Measurements from ENCODE around the gene ST7L. TPM values are rescaled to one million over a fixed set of nuclear protein-coding genes. Genes with fewer than 3 reads are reported as not detected.

ST7L gene
- total and polyA plus RNA-seq, 2 donors (not counting 1 experiment from before 2014, with no cell fraction given), result 14.6 to 18.0 TPM

- H3K36me3 ChIP-seq (ENCODE audit: control insufficient read depth, insufficient read depth, low read length), result no peaks in the 10 kb centered on the region
- peaks cover 12% of the 10 kb centered on the region for H3K4me1 ChIP-seq (ENCODE audit: control insufficient read depth, extremely low read depth, insufficient read depth, low read length)
- no peak overlapping the region for H2AFZ ChIP-seq (ENCODE audit: low read length)
- H3K4me2 ChIP-seq (ENCODE audit: extremely low read depth, insufficient read depth, low read length), result peak overlapping the region; percentile 69
- H3K9ac ChIP-seq (ENCODE audit: insufficient read depth, low read length), result no peak overlapping the region
- TF ChIP-seq CTCF (conservative IDR thresholded peaks at IDR 0.05 in 1 of 2, IDR thresholded peaks at IDR 0.05 in 1 of 2; ENCODE audit: low read depth in 1 of 2, low read length in 2 of 2), result no peak
- no peak for TF ChIP-seq EZH2 (IDR thresholded peaks at IDR 0.05; ENCODE audit: low read length, missing control alignments)
- H3K4me3 ChIP-seq (replicated peaks in 1 of 4; ENCODE audit: control extremely low read depth in 1 of 4, insufficient read depth in 1 of 4, low read depth in 3 of 4, low read length in 4 of 4), result no peak overlapping the region
- no peaks in the 10 kb centered on the region for H4K20me1 ChIP-seq (ENCODE audit: control insufficient read depth, extremely low read depth, insufficient read depth, low read length)
- H3K27ac ChIP-seq (ENCODE audit: insufficient read depth, low read length), result peak overlapping the region; percentile 91
- peak; percentile 66 to 75 for DNase-seq (ENCODE audit: low read depth in 2 of 2)
- H3K9me3 ChIP-seq (ENCODE audit: control insufficient read depth, insufficient read depth, low read depth, low read length), result no peaks in the 10 kb centered on the region
- no peaks in the 10 kb centered on the region for H3K79me2 ChIP-seq (ENCODE audit: control insufficient read depth, insufficient read depth, low read length)
- no peaks in the 10 kb centered on the region for H3K27me3 ChIP-seq (ENCODE audit: control insufficient read depth, insufficient read depth, low read length)
Observed at GRCh38 chr1:112544751-112545150, 74.2 kb downstream of the ST7L start.

GRCh38 chr1:112544011-112544688 lies 74.8 kb downstream of the ST7L start:
- peak overlapping the region; percentile 69 for H3K4me2 ChIP-seq (ENCODE audit: extremely low read depth, insufficient read depth, low read length)
- peak; percentile 93 to 96 for DNase-seq (ENCODE audit: low read depth in 2 of 2)
- H3K4me3 ChIP-seq (replicated peaks in 1 of 4; ENCODE audit: control extremely low read depth in 1 of 4, insufficient read depth in 1 of 4, low read depth in 3 of 4, low read length in 4 of 4), result no peak overlapping the region
- no peaks in the 10 kb centered on the region for H4K20me1 ChIP-seq (ENCODE audit: control insufficient read depth, extremely low read depth, insufficient read depth, low read length)
- no peaks in the 10 kb centered on the region for H3K79me2 ChIP-seq (ENCODE audit: control insufficient read depth, insufficient read depth, low read length)
- peak overlapping the region; percentile 24 for H3K9ac ChIP-seq (ENCODE audit: insufficient read depth, low read length)
- TF ChIP-seq CTCF (conservative IDR thresholded peaks at IDR 0.05 in 1 of 2, IDR thresholded peaks at IDR 0.05 in 1 of 2; ENCODE audit: low read depth in 1 of 2, low read length in 2 of 2), result no peak
- no peak for TF ChIP-seq EZH2 (IDR thresholded peaks at IDR 0.05; ENCODE audit: low read length, missing control alignments)
- H3K27me3 ChIP-seq (ENCODE audit: control insufficient read depth, insufficient read depth, low read length), result no peaks in the 10 kb centered on the region
- peaks cover 12% of the 10 kb centered on the region for H3K4me1 ChIP-seq (ENCODE audit: control insufficient read depth, extremely low read depth, insufficient read depth, low read length)
- no peak overlapping the region for H2AFZ ChIP-seq (ENCODE audit: low read length)
- no peaks in the 10 kb centered on the region for H3K9me3 ChIP-seq (ENCODE audit: control insufficient read depth, insufficient read depth, low read depth, low read length)
- H3K27ac ChIP-seq (ENCODE audit: insufficient read depth, low read length), result peak overlapping the region; percentile 91
- no peaks in the 10 kb centered on the region for H3K36me3 ChIP-seq (ENCODE audit: control insufficient read depth, insufficient read depth, low read length)

GRCh38 chr1:112542206-112542973 lies 76.6 kb downstream of the ST7L start:
- no peak overlapping the region for H2AFZ ChIP-seq (ENCODE audit: low read length)
- no peak overlapping the region for H3K4me2 ChIP-seq (ENCODE audit: extremely low read depth, insufficient read depth, low read length)
- no peaks in the 10 kb centered on the region for H3K36me3 ChIP-seq (ENCODE audit: control insufficient read depth, insufficient read depth, low read length)
- no peak for DNase-seq (ENCODE audit: low read depth in 2 of 2)
- H3K4me1 ChIP-seq (ENCODE audit: control insufficient read depth, extremely low read depth, insufficient read depth, low read length), result peaks cover 12% of the 10 kb centered on the region
- no peaks in the 10 kb centered on the region for H3K27me3 ChIP-seq (ENCODE audit: control insufficient read depth, insufficient read depth, low read length)
- TF ChIP-seq EZH2 (IDR thresholded peaks at IDR 0.05; ENCODE audit: low read length, missing control alignments) (no peak), CTCF (conservative IDR thresholded peaks at IDR 0.05 in 1 of 2, IDR thresholded peaks at IDR 0.05 in 1 of 2; ENCODE audit: low read depth in 1 of 2, low read length in 2 of 2) (no peak)
- H3K79me2 ChIP-seq (ENCODE audit: control insufficient read depth, insufficient read depth, low read length), result no peaks in the 10 kb centered on the region
- H3K4me3 ChIP-seq (replicated peaks in 1 of 4; ENCODE audit: control extremely low read depth in 1 of 4, insufficient read depth in 1 of 4, low read depth in 3 of 4, low read length in 4 of 4), result no peak overlapping the region
- no peaks in the 10 kb centered on the region for H3K9me3 ChIP-seq (ENCODE audit: control insufficient read depth, insufficient read depth, low read depth, low read length)
- no peak overlapping the region for H3K9ac ChIP-seq (ENCODE audit: insufficient read depth, low read length)
- no peaks in the 10 kb centered on the region for H4K20me1 ChIP-seq (ENCODE audit: control insufficient read depth, extremely low read depth, insufficient read depth, low read length)
- H3K27ac ChIP-seq (ENCODE audit: insufficient read depth, low read length), result no peak overlapping the region

Data from fibroblast of lung (primary cell).